NCI-H146 (cell line): ENCODE data around the gene ELK3.

Experiments used
- DNase-seq: peaks from one replicate; lab custom pipeline; 2025; lab: John Stamatoyannopoulos, UW

Gene ELK3

DNA sequence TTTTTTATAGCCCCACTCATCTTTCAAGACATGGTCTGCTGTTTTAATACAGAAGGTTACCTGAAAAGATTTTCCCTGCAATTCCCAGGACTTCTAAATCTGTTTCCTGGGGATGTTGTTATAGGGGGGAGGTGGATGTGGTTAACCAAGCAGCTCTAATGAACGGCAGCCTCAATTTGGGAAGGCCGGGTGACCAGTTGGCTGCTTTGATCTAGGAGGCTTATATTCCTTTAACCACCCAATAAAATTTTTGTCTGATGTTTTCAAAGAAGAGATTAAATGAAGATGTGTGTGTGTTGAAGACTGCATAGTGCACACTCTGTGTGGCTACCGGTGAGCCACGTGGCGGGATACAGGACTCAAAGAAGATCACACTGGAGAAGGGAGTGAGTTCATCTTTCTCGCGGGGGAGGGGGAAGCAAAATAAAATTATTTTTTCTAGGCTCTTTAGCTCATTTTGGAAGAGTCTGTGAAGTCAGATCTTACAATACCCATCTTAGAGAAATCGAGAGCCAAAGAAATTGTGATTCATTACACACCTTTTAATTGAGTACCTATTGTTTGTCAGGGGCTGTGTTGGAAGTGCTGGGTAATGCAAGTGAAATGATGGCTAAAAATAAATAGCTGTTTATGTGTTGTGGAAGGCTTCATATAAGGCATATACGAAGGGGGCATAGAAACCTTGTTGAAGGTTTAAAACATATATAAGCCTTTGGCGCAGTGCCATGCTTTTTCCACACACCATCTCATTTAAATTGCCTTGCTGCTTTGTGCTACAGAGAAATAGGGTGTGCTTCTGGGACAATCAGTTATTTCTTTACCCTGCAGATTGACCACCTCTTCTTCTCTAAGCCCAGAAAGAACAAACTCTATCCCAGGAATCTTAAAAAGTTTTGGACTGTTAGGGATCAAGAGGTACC lies 18.5 kb downstream of the ELK3 start:
- DNase-seq, result no peak

DNA sequence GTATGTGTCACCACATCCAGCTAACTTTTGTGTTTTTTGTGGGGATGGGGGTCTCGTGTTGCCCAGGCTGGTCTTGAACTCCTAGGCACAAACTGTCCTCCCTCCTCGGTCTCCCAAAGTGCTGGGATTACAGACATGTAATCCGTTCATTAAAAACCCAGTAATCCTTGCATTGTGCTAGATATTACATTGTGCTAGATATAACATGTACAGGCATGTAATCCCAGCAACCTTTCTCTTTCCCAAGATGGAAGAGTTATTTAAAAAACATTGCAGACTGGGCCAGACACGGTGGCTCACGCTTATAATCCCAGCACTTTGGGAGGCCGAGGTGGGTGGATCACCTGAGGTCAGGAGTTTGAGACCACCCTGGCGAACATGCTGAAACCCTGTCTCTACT lies 19.7 kb downstream of the ELK3 start:
- DNase-seq, result no peak

GRCh38 chr12:96215919-96216273 lies 21.7 kb downstream of the ELK3 start:
- DNase-seq, result no peak

DNA sequence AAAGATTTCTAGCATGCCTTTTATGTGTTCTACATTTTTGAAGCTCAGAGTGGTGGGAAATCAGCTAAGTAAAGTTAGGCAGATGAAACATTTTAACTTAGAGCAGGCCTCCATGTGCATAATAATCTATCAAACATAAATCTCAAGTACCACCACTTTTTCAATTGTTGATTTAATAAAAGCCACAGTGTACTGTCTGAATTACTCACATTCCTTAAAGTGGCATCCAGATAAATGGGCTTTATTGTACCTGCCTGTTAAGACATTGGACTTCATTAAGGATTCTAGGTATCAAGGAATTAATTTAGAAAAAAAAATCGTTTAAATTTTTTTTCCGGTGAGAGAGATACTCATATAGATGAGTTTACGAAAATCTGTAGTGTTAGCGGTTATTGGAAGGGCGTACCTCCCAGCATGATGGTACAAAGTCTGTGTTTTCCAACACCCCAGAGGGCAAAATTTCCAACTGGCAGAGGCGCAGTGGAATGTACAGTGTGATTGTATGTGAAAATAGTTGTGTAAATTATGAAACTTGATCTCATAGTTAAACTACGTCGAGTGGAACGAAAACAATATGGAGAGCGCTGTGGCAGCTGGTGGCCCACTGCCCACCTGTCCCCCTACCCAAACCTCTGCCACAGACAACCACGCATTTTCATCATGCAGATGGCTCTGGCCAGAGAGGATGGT lies 25.0 kb downstream of the ELK3 start:
- DNase-seq, result peak; percentile 73

- peak; percentile 85 for DNase-seq
Measured at GRCh38 chr12:96219700-96220206, 25.6 kb downstream of the ELK3 start.

DNA sequence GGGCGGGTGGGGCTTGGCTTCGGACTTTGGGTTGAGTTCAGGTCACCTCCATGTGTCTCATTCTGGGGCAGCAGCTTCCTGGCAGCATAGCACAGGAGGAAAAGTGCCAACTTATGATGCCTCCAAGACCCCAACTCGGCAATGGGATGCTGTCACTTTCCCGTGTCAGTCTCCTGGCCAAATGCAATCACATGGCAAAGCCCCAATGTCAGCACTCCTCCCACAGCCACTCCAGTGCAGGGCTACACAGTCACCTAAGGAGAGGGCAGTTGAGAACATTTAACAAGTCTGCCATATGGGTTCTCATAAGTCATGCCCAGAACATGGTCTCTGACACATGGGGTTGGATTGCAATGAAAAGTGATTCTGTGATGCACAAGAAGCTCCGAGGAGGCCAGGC lies 26.7 kb downstream of the ELK3 start:
- no peak for DNase-seq

GRCh38 chr12:96221391-96221790 lies 27.2 kb downstream of the ELK3 start:
- no peak for DNase-seq

GRCh38 chr12:96223411-96224218 lies 29.4 kb downstream of the ELK3 start:
- DNase-seq, result no peak

DNA sequence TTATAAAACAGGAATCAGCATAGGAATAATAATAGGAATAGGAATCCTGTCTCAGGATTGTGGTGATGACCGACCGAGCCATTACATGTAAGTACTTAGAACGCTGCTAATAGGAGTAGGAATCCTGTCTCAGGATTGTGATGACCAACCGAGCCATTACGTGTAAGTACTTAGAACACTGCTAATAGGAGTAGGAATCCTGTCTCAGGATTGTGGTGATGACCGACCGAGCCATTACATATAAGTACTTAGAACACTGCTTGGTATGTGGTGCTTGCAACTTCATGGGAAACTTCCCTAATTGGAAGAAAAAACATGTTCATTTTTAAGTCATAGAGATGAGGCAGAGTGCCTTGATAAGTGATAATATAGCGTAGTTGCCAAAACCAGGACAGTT lies 30.0 kb downstream of the ELK3 start:
- DNase-seq, result no peak

GRCh38 chr12:96225044-96225855 lies 31.1 kb downstream of the ELK3 start:
- DNase-seq, result peak; percentile 22

GRCh38 chr12:96225994-96226399 lies 31.8 kb downstream of the ELK3 start:
- DNase-seq, result no peak

- DNase-seq, result no peak
Measured at GRCh38 chr12:96226401-96226800, 32.2 kb downstream of the ELK3 start.

- no peak for DNase-seq
Measured at GRCh38 chr12:96226801-96227348, 32.7 kb downstream of the ELK3 start.

- no peak for DNase-seq
Measured at GRCh38 chr12:96227365-96228106, 33.4 kb downstream of the ELK3 start.

- no peak for DNase-seq
Measured at GRCh38 chr12:96228566-96229248, 34.5 kb downstream of the ELK3 start.

DNA sequence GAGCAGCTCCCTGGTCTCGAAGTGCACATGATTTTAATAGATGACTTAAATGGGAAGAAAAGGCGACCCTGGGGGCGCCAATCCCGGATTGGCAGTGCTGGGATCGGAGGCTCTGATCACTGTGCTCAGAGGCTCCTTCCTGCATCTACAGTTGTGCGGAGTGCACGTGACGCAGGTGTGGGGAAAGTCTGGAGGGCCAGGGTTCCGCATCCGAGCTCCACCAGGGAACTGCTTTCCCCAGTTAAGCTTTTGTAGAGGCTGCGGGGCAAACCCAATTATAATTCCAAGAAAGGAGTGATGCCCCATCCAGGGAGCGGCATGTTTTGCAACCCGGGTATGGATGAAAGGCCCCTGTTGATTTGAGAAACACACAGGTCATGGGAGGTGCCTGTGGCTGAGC lies 36.5 kb downstream of the ELK3 start:
- DNase-seq, result no peak

DNA sequence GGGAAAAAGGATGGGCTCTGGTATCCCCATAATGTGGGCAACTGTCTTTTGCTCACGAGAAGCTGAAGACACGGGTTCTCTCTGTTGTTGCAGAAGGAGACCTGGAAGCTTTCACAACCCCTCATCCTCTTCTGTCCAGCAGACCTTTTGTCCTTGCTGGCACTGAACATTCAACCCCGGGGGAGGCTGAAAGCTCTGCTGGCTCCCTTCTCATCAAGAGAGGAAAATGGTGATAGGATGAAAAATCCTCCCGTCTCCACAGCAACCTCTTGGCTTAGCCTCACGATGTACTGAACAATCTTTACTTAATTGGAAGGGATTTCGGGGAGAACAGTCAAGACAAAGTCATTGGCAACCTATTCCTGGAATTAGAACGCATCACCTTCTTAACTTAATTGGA lies 39.0 kb downstream of the ELK3 start:
- DNase-seq, result no peak

GRCh38 chr12:96233939-96234461 lies 39.8 kb downstream of the ELK3 start:
- peak; percentile 34 for DNase-seq

DNA sequence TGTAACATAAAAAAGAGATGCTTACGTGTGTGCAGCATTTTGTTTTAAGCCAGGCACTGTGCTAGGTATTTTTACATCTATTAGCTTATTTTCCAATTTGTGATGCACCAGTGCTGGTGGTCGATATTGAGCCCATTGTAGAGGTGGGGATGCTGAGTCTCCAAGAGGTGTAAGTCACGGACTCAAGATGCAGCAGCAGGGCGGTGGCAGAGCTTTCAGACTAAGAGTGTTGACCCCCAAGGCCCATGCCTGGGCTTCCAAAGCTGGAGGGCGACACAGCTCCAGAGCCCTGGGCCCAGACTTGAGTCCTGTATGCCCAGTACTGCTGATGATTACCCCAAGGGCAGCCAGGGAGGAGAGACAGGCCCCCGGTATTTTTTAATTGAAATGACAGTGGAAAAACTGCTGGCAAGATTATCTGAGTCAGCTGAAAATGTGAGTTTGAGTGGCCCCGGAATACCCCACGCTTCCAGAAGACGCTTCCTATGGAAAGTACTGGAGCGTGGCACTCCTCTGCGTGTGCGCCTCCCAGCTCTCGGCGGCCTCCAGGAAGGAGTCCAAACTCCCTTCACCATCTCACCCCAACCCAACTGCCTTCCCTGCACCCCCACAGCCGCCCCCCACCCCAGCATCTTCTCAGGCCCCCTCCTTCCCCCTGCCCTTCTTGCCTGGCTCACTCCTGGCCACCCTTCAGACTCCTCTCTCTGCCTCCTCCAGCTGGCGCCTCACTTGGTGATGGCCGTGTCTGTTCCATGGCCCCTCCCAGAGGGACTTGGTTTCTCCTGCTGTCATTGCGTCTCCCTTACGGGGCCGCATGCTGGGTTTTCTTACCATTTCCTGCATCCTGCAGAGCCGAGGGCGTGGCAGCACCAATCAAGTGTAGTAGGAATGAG lies 40.7 kb downstream of the ELK3 start:
- peak; percentile 79 for DNase-seq
